Stomach smooth muscle (tissue), 2 donors: ENCODE results near the gene ADAMTSL1.
"Not testable (repeated sequence)": the region's sequence is repeated elsewhere in the genome, so short reads cannot be mapped to it uniquely, and the experiment has no call there.

ENCODE experiments used
- H3K27ac ChIP-seq: one replicate; pipeline ENCODE4 v1.7.0; 2013; ENCODE audit warnings: mild to moderate bottlenecking, low read length, inconsistent platforms
- H3K27me3 ChIP-seq, 2 donors: one replicate each; pipeline ENCODE4 v1.7.0; 2013; ENCODE audit warnings: low read length in 2 of 2; ENCODE audit not compliant: insufficient read depth in 2 of 2, control insufficient read depth in 1 of 2
- H3K36me3 ChIP-seq, 2 donors: one replicate each; pipeline ENCODE4 v1.7.0; 2013; ENCODE audit warnings: low read length in 2 of 2; ENCODE audit not compliant: control insufficient read depth in 2 of 2, insufficient read depth in 2 of 2
- H3K4me1 ChIP-seq: one replicate; pipeline ENCODE4 v1.7.0; 2013; ENCODE audit warnings: low read length; ENCODE audit not compliant: control insufficient read depth, insufficient read depth
- H3K4me3 ChIP-seq, 2 donors: one replicate each; pipeline ENCODE4 v1.7.0; 2013; ENCODE audit warnings: low read length in 2 of 2
- H3K9ac ChIP-seq, 2 donors: one replicate each; pipeline ENCODE4 v1.7.0; 2013; ENCODE audit warnings: low read length in 2 of 2, mild to moderate bottlenecking in 1 of 2
- H3K9me3 ChIP-seq, 2 donors: one replicate each; pipeline ENCODE4 v1.7.0; 2013; ENCODE audit warnings: low read length in 2 of 2; ENCODE audit not compliant: control insufficient read depth in 2 of 2
- donor health status: healthy.
- donor health status: Pancreatic carcinoma.

The ADAMTSL1 gene

DNA sequence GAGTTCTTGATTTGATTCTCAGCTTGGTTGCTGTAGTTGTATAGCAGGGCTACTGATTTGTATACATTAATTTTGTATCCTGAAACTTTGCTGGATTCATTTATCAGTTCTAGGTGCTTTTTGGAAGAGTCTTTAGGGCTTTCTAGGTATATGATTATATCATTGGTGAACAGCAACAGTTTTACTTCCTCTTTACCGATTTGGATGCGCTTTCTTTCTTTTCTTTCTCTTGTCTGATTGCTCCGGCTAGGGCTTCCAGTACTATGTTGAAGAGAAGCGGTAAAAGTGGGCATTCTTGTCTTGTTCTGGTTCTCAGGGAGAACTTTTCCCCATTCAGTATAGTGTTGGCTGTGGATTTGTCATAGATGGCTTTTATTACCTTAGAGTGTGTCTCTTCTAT, 400.1 kb downstream of the ADAMTSL1 start:
- Histone ChIP-seq H3K9me3 (no peaks in the 10 kb centered on the region), H3K4me3 (no peak overlapping the region), H3K9ac (no peak overlapping the region), H3K27me3 (no peaks in the 10 kb centered on the region), H3K36me3 (no peaks in the 10 kb centered on the region), H3K4me1 (no peaks in the 10 kb centered on the region), H3K27ac (no peak overlapping the region)

DNA sequence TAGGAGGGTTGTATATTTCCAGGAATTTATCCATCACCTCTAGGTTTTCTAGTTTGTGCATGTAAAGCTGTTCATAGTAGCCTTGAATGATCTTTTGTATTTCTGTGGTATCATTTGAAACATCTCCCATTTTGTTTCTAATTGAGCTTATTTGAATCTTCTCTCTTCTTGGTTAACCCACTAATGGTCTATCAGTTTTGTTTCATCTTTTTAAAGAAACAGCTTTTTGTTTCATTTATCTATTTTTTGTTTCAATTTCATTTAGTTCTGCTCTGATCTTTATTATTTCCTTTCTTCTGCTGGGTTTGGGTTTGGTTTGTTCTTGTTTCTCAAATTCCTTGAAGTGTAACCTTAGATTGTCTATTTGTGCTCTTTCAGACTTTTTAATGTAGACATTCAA, 401.0 kb downstream of the ADAMTSL1 start:
- not testable (repeated sequence) for H3K4me1 ChIP-seq, H3K27me3 ChIP-seq, H3K27ac ChIP-seq, H3K36me3 ChIP-seq, H3K9ac ChIP-seq, H3K4me3 ChIP-seq, H3K9me3 ChIP-seq

DNA sequence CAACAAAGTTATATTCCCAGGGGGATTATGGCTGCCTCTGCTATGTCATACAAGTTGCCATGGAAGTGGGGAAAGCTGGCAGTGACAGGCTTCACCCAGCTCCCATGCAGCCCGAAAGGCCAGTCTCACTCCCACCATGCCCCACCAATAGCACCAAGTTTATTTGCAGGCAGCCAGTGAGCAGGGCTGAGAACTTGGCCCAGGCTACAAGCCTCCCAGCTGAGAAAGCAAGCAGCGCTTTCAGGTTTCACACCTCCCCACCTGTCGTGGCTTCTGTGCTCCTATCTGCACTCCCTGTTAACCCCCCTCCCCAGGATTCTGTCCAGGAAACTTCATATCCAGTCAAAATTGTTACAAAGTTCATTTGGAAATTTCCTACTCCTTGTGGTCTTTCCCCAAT, 404.0 kb downstream of the ADAMTSL1 start:
- H3K27me3 ChIP-seq, result no peaks in the 10 kb centered on the region

DNA sequence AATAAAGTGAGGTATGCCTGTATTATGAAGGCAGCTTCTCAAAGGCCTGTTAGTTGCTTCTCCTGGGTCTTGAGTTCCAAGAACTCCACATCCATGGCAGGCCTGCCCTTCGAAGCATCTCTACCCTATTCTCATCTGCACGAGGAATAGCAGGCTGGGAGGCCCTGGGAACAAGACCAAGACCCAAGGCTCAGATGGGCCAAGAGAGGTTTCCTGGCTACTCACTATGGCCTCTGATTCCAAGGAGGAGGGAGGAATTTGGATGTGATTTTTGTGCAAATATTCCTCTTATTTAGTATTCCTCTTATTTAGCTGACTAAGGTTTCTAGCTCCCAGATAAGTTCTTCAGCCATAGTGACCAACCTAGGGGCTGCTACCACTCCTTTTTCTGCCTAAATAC, 407.8 kb downstream of the ADAMTSL1 start:
- H3K4me1 ChIP-seq, result no peaks in the 10 kb centered on the region
- H3K27me3 ChIP-seq, result no peaks in the 10 kb centered on the region
- H3K27ac ChIP-seq, result no peak overlapping the region
- H3K9me3 ChIP-seq, result peaks cover 2 to 4% of the 10 kb centered on the region in 2 donors
- no peak overlapping the region for H3K4me3 ChIP-seq
- no peaks in the 10 kb centered on the region for H3K36me3 ChIP-seq
- H3K9ac ChIP-seq, result no peak overlapping the region

More for the DNA sequence above, 404.0 kb downstream of the ADAMTSL1 start:
- Histone ChIP-seq H3K9ac (no peak overlapping the region), H3K27ac (no peak overlapping the region), H3K4me3 (no peak overlapping the region), H3K9me3 (peaks cover 0 to 1% of the 10 kb centered on the region in 2 donors), H3K36me3 (no peaks in the 10 kb centered on the region), H3K4me1 (no peaks in the 10 kb centered on the region)

DNA sequence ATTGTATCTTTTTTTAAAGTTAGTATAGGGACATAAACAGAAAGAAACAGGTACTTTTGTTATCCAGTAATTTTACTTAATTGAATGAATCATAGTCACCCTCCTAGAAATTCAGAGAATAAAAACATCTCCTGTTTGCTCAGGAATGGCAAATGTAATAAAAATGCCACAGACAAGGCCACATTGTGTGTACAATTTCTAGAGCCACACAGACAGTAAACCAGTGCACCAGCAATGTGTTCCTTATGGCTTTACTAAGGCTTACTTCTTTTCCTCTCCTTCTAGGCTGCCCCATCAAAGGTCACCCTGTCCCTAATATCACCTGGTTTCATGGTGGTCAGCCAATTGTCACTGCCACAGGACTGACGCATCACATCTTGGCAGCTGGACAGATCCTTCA, 413.6 kb downstream of the ADAMTSL1 start:
- no peaks in the 10 kb centered on the region for H3K36me3 ChIP-seq
- peaks cover 28% of the 10 kb centered on the region for H3K4me1 ChIP-seq
- no peak overlapping the region for H3K4me3 ChIP-seq
- H3K9me3 ChIP-seq, result peaks cover 2 to 4% of the 10 kb centered on the region in 2 donors
- H3K27me3 ChIP-seq, result no peaks in the 10 kb centered on the region
- no peak overlapping the region for H3K27ac ChIP-seq
- H3K9ac ChIP-seq, result no peak overlapping the region

DNA sequence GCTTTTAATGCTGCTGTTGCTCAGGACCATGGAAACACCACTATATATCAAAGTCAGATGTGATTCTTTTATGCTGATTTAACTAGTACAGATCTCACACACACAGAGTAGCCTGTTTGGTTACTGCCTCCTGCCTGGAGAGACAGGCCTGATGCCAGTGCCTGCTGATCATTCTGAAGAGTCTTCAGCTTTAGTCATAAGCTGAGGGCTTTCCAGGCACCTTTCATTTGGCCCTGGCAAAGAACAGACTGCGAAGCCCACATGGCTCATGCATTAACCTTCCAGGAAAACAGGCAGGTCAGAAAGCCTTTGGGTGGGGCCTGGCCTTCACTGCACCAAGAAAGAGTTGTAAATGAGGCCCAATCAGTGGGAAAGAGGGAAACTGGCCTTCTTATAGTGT, 414.3 kb downstream of the ADAMTSL1 start:
- Histone ChIP-seq H3K27ac (no peak overlapping the region), H3K9me3 (no peaks in the 10 kb centered on the region), H3K27me3 (no peaks in the 10 kb centered on the region), H3K4me1 (peaks cover 28% of the 10 kb centered on the region), H3K9ac (no peak overlapping the region), H3K36me3 (peaks cover 0 to 2% of the 10 kb centered on the region in 2 donors), H3K4me3 (no peak overlapping the region)

DNA sequence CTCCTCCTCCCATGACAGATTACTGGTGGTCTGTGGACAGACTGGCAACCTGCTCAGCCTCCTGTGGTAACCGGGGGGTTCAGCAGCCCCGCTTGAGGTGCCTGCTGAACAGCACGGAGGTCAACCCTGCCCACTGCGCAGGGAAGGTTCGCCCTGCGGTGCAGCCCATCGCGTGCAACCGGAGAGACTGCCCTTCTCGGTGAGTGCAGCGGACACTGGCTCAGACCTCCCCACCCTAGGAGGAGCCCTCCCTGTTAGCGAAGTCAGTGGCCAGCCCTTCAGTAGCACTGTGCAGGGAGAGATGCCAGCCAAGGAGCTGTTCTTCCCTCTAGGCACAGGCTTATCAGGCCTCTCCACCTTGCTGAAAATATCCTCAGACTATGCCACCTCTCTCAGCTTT, 415.6 kb downstream of the ADAMTSL1 start:
- no peak overlapping the region for H3K27ac ChIP-seq
- no peaks in the 10 kb centered on the region for H3K27me3 ChIP-seq
- H3K4me1 ChIP-seq, result peaks cover 28% of the 10 kb centered on the region
- no peak overlapping the region for H3K4me3 ChIP-seq
- H3K9ac ChIP-seq, result no peak overlapping the region
- no peaks in the 10 kb centered on the region for H3K9me3 ChIP-seq
- H3K36me3 ChIP-seq, result peaks cover 0 to 5% of the 10 kb centered on the region in 2 donors

DNA sequence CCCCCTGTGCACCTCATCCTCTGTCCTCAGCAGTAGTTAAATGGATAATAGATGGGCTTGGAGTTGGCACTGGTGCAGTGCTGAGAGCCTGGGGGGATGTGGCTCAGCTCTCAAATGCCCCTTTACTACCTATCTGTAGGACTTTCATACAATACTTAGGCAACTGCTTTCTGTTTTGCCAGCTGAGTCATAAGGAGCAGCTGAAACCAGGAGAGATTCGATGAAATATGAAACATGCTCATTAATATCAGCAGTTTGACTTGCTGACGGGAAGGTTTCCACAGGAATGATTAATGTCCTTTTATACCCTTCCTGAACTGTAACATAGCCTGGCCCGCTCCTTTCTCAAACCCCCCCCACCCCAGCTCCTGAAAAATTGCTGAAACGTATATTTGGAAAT, 416.4 kb downstream of the ADAMTSL1 start:
- Histone ChIP-seq H3K9ac (no peak overlapping the region), H3K4me3 (no peak overlapping the region), H3K9me3 (peaks cover 1 to 4% of the 10 kb centered on the region in 2 donors), H3K27ac (peak overlapping the region; percentile 41), H3K27me3 (no peaks in the 10 kb centered on the region), H3K4me1 (peaks cover 28% of the 10 kb centered on the region), H3K36me3 (peaks cover 0 to 10% of the 10 kb centered on the region in 2 donors)

DNA sequence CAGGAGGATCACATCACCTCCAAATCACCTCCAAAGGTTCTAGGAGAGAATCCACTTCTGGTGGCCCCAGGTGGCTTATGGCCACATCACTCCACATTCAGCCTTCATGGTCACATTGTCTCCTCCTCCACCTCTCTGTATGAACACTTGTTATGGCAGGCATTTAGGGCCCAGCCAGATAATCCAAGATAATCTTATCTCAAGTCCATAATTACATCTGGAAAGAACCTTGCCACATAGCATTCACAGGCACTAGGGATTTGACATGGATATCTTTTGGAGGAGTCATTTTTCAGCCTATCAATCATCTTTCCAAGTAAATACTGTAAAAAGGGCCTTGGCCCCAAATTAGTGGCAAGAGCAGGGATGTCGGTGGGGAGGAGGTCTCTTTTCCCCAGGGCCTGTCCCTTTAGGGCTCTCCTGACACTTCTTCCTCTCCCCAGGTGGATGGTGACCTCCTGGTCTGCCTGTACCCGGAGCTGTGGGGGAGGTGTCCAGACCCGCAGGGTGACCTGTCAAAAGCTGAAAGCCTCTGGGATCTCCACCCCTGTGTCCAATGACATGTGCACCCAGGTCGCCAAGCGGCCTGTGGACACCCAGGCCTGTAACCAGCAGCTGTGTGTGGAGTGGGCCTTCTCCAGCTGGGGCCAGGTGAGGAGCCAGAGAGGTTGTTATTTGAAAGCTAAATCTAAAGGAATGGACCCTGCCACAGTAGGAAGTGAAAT, 418.2 kb downstream of the ADAMTSL1 start:
- Histone ChIP-seq H3K4me3 (no peak overlapping the region), H3K27ac (no peak overlapping the region), H3K9ac (no peak overlapping the region), H3K27me3 (no peaks in the 10 kb centered on the region), H3K4me1 (peaks cover 28% of the 10 kb centered on the region), H3K36me3 (peaks cover 0 to 10% of the 10 kb centered on the region in 2 donors), H3K9me3 (peaks cover 8 to 16% of the 10 kb centered on the region in 2 donors)

DNA sequence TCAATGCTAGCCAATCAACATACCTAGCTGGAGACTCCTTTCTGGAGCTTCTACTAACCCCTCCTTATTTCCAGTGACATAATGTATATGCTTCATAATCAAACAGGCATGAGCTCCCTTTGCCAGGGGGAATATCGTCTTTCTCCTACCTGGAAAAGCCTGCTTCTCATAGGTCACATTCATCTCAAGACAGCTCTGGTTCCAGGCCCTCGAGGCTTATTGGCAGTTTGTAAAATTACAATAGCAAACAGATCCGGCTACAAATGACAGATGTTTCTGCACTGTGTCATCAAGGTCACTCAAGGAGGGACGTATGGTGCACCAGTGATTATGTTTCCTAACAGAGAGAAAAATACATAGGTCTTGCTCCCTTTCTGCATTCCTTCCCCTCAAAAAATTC, 419.1 kb downstream of the ADAMTSL1 start:
- no peak overlapping the region for H3K9ac ChIP-seq
- peaks cover 0 to 10% of the 10 kb centered on the region in 2 donors for H3K36me3 ChIP-seq
- peaks cover 25% of the 10 kb centered on the region for H3K4me1 ChIP-seq
- H3K27me3 ChIP-seq, result no peaks in the 10 kb centered on the region
- no peak overlapping the region for H3K27ac ChIP-seq
- no peak overlapping the region for H3K4me3 ChIP-seq
- peaks cover 8 to 16% of the 10 kb centered on the region in 2 donors for H3K9me3 ChIP-seq

DNA sequence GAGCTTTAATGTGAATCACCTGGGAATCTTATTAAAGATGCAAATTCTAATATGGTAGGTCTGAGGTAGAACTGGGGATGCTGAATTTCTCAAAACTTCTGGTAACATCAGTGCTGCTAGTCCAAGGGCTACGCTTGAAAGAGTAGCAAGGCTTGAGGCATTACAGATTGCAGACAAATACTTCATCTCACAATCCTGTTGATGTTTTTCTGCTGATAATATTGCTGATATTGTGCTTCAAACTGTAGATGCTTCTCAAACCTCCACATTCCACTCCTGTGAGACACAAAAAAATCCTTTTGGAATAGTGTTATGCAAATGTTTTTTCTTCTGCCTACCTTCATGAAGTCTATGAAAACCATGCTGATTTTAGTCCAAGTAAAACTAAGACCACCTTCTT, 419.5 kb downstream of the ADAMTSL1 start:
- H3K36me3 ChIP-seq, result peaks cover 0 to 10% of the 10 kb centered on the region in 2 donors
- no peak overlapping the region for H3K9ac ChIP-seq
- H3K4me3 ChIP-seq, result no peak overlapping the region
- H3K4me1 ChIP-seq, result peaks cover 20% of the 10 kb centered on the region
- H3K27ac ChIP-seq, result no peak overlapping the region
- peaks cover 8 to 16% of the 10 kb centered on the region in 2 donors for H3K9me3 ChIP-seq
- no peaks in the 10 kb centered on the region for H3K27me3 ChIP-seq
